ENCODE results near the gene ZNF536. TPM values are rescaled to one million over a fixed set of nuclear protein-coding genes. Genes with fewer than 3 reads are reported as not detected.
"Not testable (repeated sequence)": the region's sequence is repeated elsewhere in the genome, so short reads cannot be mapped to it uniquely, and the experiment has no call there.

Gene ZNF536
- total RNA-seq, 4 donors from 2014 or later: 1.00 to 7.1 (median 1.8) TPM

GRCh38 chr19:30481063-30481462, 108.9 kb downstream of the ZNF536 start:
- Histone ChIP-seq H3K4me3 (no peak overlapping the region), H3K4me1 (peaks cover 0 to 2% (median 0%) of the 10 kb centered on the region in 4 donors), H3K9me3 (no peaks in the 10 kb centered on the region), H3K27me3 (no peaks in the 10 kb centered on the region), H3K36me3 (no peaks in the 10 kb centered on the region), H3K27ac (no peak overlapping the region)
- no peak for TF ChIP-seq POLR2AphosphoS5 (IDR thresholded peaks at IDR 0.05)
- no peak for TF ChIP-seq CTCF (IDR thresholded peaks at IDR 0.05)
- no peak for TF ChIP-seq EP300 (IDR thresholded peaks at IDR 0.05; ENCODE audit: low read depth)
- TF ChIP-seq POLR2A (IDR thresholded peaks at IDR 0.05): no peak
- WGBS, 2 donors (ENCODE audit: low coverage in 1 of 2): 86 to 95% methylated on average over 4 of the region's 4 CpGs
- DNase-seq: no peak
- in situ Hi-C loops (cut with MboI; ENCODE audit: low pct_ligation_motif_present in 1 of 4, low pct_unique_long_range_greater_than_20kb in 1 of 4, low sequenced_read_pairs in 3 of 4): no loop called here
- intact Hi-C loops (cut with DNase I; ENCODE audit: low total_unique reads): loop anchor here (2.0 kb wide), 1 partner anchor 76 kb away; no protein-coding TSS in a partner anchor

- no peak for DNase-seq
- H3K27me3 ChIP-seq: no peaks in the 10 kb centered on the region
- no peaks in the 10 kb centered on the region for H3K36me3 ChIP-seq
- in situ Hi-C loops (cut with MboI; ENCODE audit: low pct_ligation_motif_present in 1 of 4, low pct_unique_long_range_greater_than_20kb in 1 of 4, low sequenced_read_pairs in 3 of 4): no loop called here
- 85 to 87% methylated on average over 5 to 6 of the region's 6 CpGs for WGBS, 2 donors (ENCODE audit: low coverage in 1 of 2)
- intact Hi-C loops (cut with DNase I; ENCODE audit: low total_unique reads): loop anchor here (2.0 kb wide), 1 partner anchor 77 kb away; no protein-coding TSS in a partner anchor
- TF ChIP-seq POLR2A (IDR thresholded peaks at IDR 0.05): no peak
- TF ChIP-seq POLR2AphosphoS5 (IDR thresholded peaks at IDR 0.05): no peak
- TF ChIP-seq CTCF (IDR thresholded peaks at IDR 0.05): no peak
- no peak for TF ChIP-seq EP300 (IDR thresholded peaks at IDR 0.05; ENCODE audit: low read depth)
- no peak overlapping the region for H3K27ac ChIP-seq
- no peak overlapping the region for H3K4me3 ChIP-seq
- H3K9me3 ChIP-seq: no peaks in the 10 kb centered on the region
- H3K4me1 ChIP-seq: peaks cover 0 to 2% (median 0%) of the 10 kb centered on the region in 4 donors
These were observed 109.6 kb downstream of the ZNF536 start for GRCh38 chr19:30481823-30482222.

DNA sequence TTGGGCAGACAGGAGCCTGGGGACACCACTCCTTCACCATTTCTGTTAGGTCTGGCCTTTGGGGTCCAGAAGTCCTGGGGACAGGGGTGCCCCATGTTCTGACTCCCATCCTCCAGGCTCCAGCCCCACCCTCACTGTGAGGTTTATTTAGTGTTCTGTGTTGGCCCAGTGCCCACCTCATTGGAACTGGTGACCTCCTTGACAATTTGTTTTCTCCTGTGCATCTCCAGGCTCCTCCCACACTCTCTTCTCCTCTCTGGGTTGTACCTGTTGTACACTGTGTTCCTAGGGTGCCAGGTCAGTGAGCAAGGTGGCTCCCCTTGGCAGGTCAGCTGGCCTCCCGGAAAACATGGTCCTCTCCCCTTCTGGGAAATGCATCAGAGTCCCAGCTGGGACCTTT, 110.8 kb downstream of the ZNF536 start:
- no peaks in the 10 kb centered on the region for H3K27me3 ChIP-seq
- no peaks in the 10 kb centered on the region for H3K36me3 ChIP-seq
- in situ Hi-C loops (cut with MboI; ENCODE audit: low pct_ligation_motif_present in 1 of 4, low pct_unique_long_range_greater_than_20kb in 1 of 4, low sequenced_read_pairs in 3 of 4): no loop called here
- no peak for TF ChIP-seq POLR2AphosphoS5 (IDR thresholded peaks at IDR 0.05)
- no peak for TF ChIP-seq EP300 (IDR thresholded peaks at IDR 0.05; ENCODE audit: low read depth)
- TF ChIP-seq POLR2A (IDR thresholded peaks at IDR 0.05): no peak
- TF ChIP-seq CTCF (IDR thresholded peaks at IDR 0.05): no peak
- H3K4me1 ChIP-seq: peaks cover 0 to 2% (median 0%) of the 10 kb centered on the region in 4 donors
- WGBS, 2 donors (ENCODE audit: low coverage in 1 of 2): 89% methylated on average over 1 of the region's 1 CpG; no CpG with 5 or more reads in 1 of the 2 donors
- no peak overlapping the region for H3K4me3 ChIP-seq
- intact Hi-C loops (cut with DNase I; ENCODE audit: low total_unique reads): no loop called here
- no peaks in the 10 kb centered on the region for H3K9me3 ChIP-seq
- no peak overlapping the region for H3K27ac ChIP-seq
- no peak for DNase-seq

DNA sequence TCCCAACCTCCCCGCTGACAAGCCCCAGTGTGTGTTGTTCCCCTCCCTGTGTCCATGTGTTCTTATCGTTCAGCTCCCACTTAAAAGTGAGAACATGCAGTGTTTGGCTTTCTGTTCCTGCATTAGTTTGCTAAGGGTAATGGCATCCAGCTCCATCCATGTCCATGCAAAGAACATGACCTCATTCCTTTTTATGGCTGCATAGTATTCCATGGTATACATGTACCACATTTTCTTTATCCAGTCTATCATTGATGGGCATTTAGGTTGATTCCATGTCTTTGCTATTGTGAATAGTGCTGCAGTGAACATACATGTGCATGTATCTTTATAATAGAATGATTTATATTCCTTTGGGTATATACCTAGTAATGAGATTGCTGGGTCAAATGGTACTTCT, 114.1 kb downstream of the ZNF536 start:
- not testable (repeated sequence) for H3K4me1 ChIP-seq
- 83 to 97% methylated on average over 2 of the region's 2 CpGs for WGBS, 2 donors (ENCODE audit: low coverage in 1 of 2)

GRCh38 chr19:30487178-30487577, 115.0 kb downstream of the ZNF536 start:
- no peak for DNase-seq
- in situ Hi-C loops (cut with MboI; ENCODE audit: low pct_ligation_motif_present in 1 of 4, low pct_unique_long_range_greater_than_20kb in 1 of 4, low sequenced_read_pairs in 3 of 4) (no loop called here), intact Hi-C loops (cut with DNase I; ENCODE audit: low total_unique reads) (no loop called here)
- no peaks in the 10 kb centered on the region for H3K36me3 ChIP-seq
- H3K27me3 ChIP-seq: no peaks in the 10 kb centered on the region
- TF ChIP-seq EP300 (IDR thresholded peaks at IDR 0.05; ENCODE audit: low read depth) (no peak), CTCF (IDR thresholded peaks at IDR 0.05) (no peak), POLR2AphosphoS5 (IDR thresholded peaks at IDR 0.05) (no peak), POLR2A (IDR thresholded peaks at IDR 0.05) (no peak)
- H3K4me1 ChIP-seq: no peaks in the 10 kb centered on the region
- no peak overlapping the region for H3K4me3 ChIP-seq
- no peaks in the 10 kb centered on the region for H3K9me3 ChIP-seq
- 80 to 84% methylated on average over 3 of the region's 3 CpGs for WGBS, 2 donors (ENCODE audit: low coverage in 1 of 2)
- no peak overlapping the region for H3K27ac ChIP-seq

More for the DNA sequence above, 114.1 kb downstream of the ZNF536 start:
- DNase-seq; in situ Hi-C loops (cut with MboI; ENCODE audit: low pct_ligation_motif_present in 1 of 4, low pct_unique_long_range_greater_than_20kb in 1 of 4, low sequenced_read_pairs in 3 of 4); H3K9me3 ChIP-seq; H3K36me3 ChIP-seq; H3K27me3 ChIP-seq; H3K27ac ChIP-seq; H3K4me3 ChIP-seq; intact Hi-C loops (cut with DNase I; ENCODE audit: low total_unique reads): not testable (repeated sequence)
